HEK293 (cell line): Measurements from ENCODE around the gene S100A3.

Source experiments
- CTCF ChIA-PET: fragments of 350-600 bp; formaldehyde crosslinking; extraction: SDS; loops from one replicate; lab custom pipeline; 2021; ENCODE audit warnings: antibody characterized with exemption; lab: Yijun Ruan, JAX
- POLR2A ChIA-PET: fragments of 300-600 bp; formaldehyde crosslinking; extraction: SDS; loops from one replicate; lab custom pipeline; 2020; ENCODE audit warnings: antibody characterized with exemption, inconsistent platforms; lab: Yijun Ruan, JAX
- H3K27ac ChIP-seq: fragments of 200-500 bp; sonication (Bioruptor generic); 2 replicates; pipeline ENCODE4 v1.5.1; 2014; ENCODE audit warnings: low read depth, low read length, control low read depth, inconsistent platforms; ENCODE audit errors: extremely low read depth
- H3K36me3 ChIP-seq, 2 experiments: fragments of 200-500 bp in 1 of 2; sonication (Bioruptor generic) in 1 of 2; 1 replicate in 1 of 2; 2 replicates in 1 of 2; pipeline ENCODE4 v1.5.1; 2014 to 2017; ENCODE audit warnings: inconsistent platforms in 2 of 2, low read length in 2 of 2; ENCODE audit not compliant: control insufficient read depth in 2 of 2, insufficient read depth in 1 of 2
- H3K4me1 ChIP-seq: fragments of 200-500 bp; sonication (Bioruptor generic); 2 replicates; pipeline ENCODE4 v1.5.1; 2014; ENCODE audit warnings: mild to moderate bottlenecking, low read length, inconsistent platforms; ENCODE audit not compliant: control insufficient read depth, insufficient read depth
- H3K4me3 ChIP-seq: 2 replicates; pipeline ENCODE4 v1.5.1; 2011; ENCODE audit warnings: low read depth, mild to moderate bottlenecking, control low read depth, low read length, moderate library complexity
- H3K9me3 ChIP-seq: fragments of 200-500 bp; sonication (Bioruptor generic); 2 replicates; pipeline ENCODE4 v1.5.1; 2014; ENCODE audit warnings: low read depth, low read length, inconsistent platforms; ENCODE audit not compliant: control insufficient read depth, insufficient read depth
- BCL11B ChIP-seq: fragments of 450-650 bp; formaldehyde crosslinking; IDR thresholded peaks from 2 replicates; pipeline ENCODE4 v1.5.1; 2016; ENCODE audit warnings: low read depth, missing biosample characterization, missing genetic modification characterization
- GLI4 ChIP-seq: fragments of 450-650 bp; formaldehyde crosslinking; IDR thresholded peaks from 2 replicates; pipeline ENCODE4 v1.5.1; 2016; ENCODE audit warnings: missing biosample characterization, missing genetic modification characterization
- GLIS2 ChIP-seq: fragments of 450-650 bp; formaldehyde crosslinking; IDR thresholded peaks from 2 replicates; pipeline ENCODE4 v1.5.1; 2016; ENCODE audit warnings: missing biosample characterization, missing genetic modification characterization
- HOXC10 ChIP-seq: sonication (generic); formaldehyde crosslinking; IDR thresholded peaks from 2 replicates; pipeline ENCODE4 v1.8.1; 2023; ENCODE audit warnings: mild to moderate bottlenecking, missing genetic modification reagents
- IKZF3 ChIP-seq: fragments of 450-650 bp; IDR thresholded peaks from 2 replicates; pipeline ENCODE4 v1.5.0; 2018; ENCODE audit warnings: missing biosample characterization, mild to moderate bottlenecking, missing genetic modification characterization, moderate library complexity
- KLF9 ChIP-seq: fragments of 450-650 bp; formaldehyde crosslinking; IDR thresholded peaks from 2 replicates; pipeline ENCODE4 v1.5.1; 2016; ENCODE audit warnings: missing biosample characterization, missing genetic modification characterization, low read depth
- SP3 ChIP-seq: fragments of 450-650 bp; formaldehyde crosslinking; IDR thresholded peaks from 2 replicates; pipeline ENCODE4 v1.5.1; 2016; ENCODE audit warnings: missing biosample characterization, missing genetic modification characterization
- ZBTB21 ChIP-seq: fragments of 450-650 bp; formaldehyde crosslinking; IDR thresholded peaks from 2 replicates; pipeline ENCODE4 v1.5.1; 2017; ENCODE audit warnings: missing biosample characterization, missing genetic modification characterization
- ZBTB8A ChIP-seq: fragments of 450-650 bp; formaldehyde crosslinking; IDR thresholded peaks from 2 replicates; pipeline ENCODE4 v1.5.1; 2016; ENCODE audit warnings: missing biosample characterization, missing genetic modification characterization
- ZFHX2 ChIP-seq: fragments of 450-650 bp; formaldehyde crosslinking; conservative IDR thresholded peaks from 2 replicates; pipeline ENCODE4 v1.5.1; 2016; ENCODE audit warnings: missing biosample characterization, missing genetic modification characterization
- ZNF121 ChIP-seq: fragments of 450-650 bp; formaldehyde crosslinking; IDR thresholded peaks from 2 replicates; pipeline ENCODE4 v1.5.1; 2016; ENCODE audit warnings: missing biosample characterization, missing genetic modification characterization
- ZNF155 ChIP-seq: fragments of 450-650 bp; formaldehyde crosslinking; IDR thresholded peaks from 2 replicates; pipeline ENCODE4 v1.5.1; 2016; ENCODE audit warnings: missing biosample characterization, missing genetic modification characterization
- ZNF266 ChIP-seq: fragments of 450-650 bp; formaldehyde crosslinking; IDR thresholded peaks from 2 replicates; pipeline ENCODE4 v1.5.1; 2016; ENCODE audit warnings: missing biosample characterization, missing genetic modification characterization, low read depth
- ZNF366 ChIP-seq: fragments of 450-650 bp; formaldehyde crosslinking; conservative IDR thresholded peaks from 2 replicates; pipeline ENCODE4 v1.5.1; 2016; ENCODE audit warnings: missing biosample characterization, missing genetic modification characterization
- ZNF391 ChIP-seq: fragments of 450-650 bp; formaldehyde crosslinking; IDR thresholded peaks from 2 replicates; pipeline ENCODE4 v1.5.1; 2016; ENCODE audit warnings: low read depth, missing biosample characterization, missing genetic modification characterization, borderline replicate concordance
- ZNF544 ChIP-seq: fragments of 450-650 bp; formaldehyde crosslinking; IDR thresholded peaks from 2 replicates; pipeline ENCODE4 v1.5.0; 2017; ENCODE audit warnings: missing biosample characterization, missing genetic modification characterization
- ZNF548 ChIP-seq: fragments of 450-650 bp; formaldehyde crosslinking; IDR thresholded peaks from 2 replicates; pipeline ENCODE4 v1.5.1; 2016; ENCODE audit warnings: missing biosample characterization, missing genetic modification characterization
- ZNF658 ChIP-seq: fragments of 450-650 bp; formaldehyde crosslinking; IDR thresholded peaks from 2 replicates; pipeline ENCODE4; 2016; ENCODE audit warnings: missing biosample characterization, missing genetic modification characterization
- ZNF660 ChIP-seq: fragments of 450-650 bp; IDR thresholded peaks from 2 replicates; pipeline ENCODE4 v1.5.1; 2018; ENCODE audit warnings: missing biosample characterization, mild to moderate bottlenecking, missing genetic modification characterization
- ZNF670 ChIP-seq: fragments of 450-650 bp; formaldehyde crosslinking; IDR thresholded peaks from 2 replicates; pipeline ENCODE4 v1.5.1; 2016; ENCODE audit warnings: missing biosample characterization, missing genetic modification characterization, low read depth
- ZNF830 ChIP-seq: fragments of 450-650 bp; IDR thresholded peaks from 2 replicates; pipeline ENCODE4 v1.5.0; 2018; ENCODE audit warnings: missing biosample characterization, missing genetic modification characterization, low read depth, mild to moderate bottlenecking, moderate library complexity
- TF ChIP-seq, protein P1 (sequence below): fragments of 450-650 bp; IDR thresholded peaks from 2 replicates; pipeline ENCODE4 v1.5.1; 2018; ENCODE audit warnings: missing biosample characterization, missing genetic modification characterization
- TF ChIP-seq, protein P2 (sequence below): fragments of 450-650 bp; formaldehyde crosslinking; IDR thresholded peaks from 2 replicates; pipeline ENCODE4 v1.5.1; 2017; ENCODE audit warnings: missing biosample characterization, mild to moderate bottlenecking, missing genetic modification characterization, moderate library complexity
- TF ChIP-seq, protein P3 (sequence below): fragments of 450-650 bp; formaldehyde crosslinking; IDR thresholded peaks from 2 replicates; pipeline ENCODE4 v1.5.1; 2016; ENCODE audit warnings: missing biosample characterization, missing genetic modification characterization
- TF ChIP-seq, protein P4 (sequence below): fragments of 450-650 bp; formaldehyde crosslinking; IDR thresholded peaks from 2 replicates; pipeline ENCODE4 v1.5.1; 2016; ENCODE audit warnings: missing biosample characterization, missing genetic modification characterization
- TF ChIP-seq, protein P5 (sequence below): fragments of 450-650 bp; IDR thresholded peaks from 2 replicates; pipeline ENCODE4 v1.5.1; 2018; ENCODE audit warnings: missing biosample characterization, mild to moderate bottlenecking, missing genetic modification characterization

The S100A3 gene

DNA sequence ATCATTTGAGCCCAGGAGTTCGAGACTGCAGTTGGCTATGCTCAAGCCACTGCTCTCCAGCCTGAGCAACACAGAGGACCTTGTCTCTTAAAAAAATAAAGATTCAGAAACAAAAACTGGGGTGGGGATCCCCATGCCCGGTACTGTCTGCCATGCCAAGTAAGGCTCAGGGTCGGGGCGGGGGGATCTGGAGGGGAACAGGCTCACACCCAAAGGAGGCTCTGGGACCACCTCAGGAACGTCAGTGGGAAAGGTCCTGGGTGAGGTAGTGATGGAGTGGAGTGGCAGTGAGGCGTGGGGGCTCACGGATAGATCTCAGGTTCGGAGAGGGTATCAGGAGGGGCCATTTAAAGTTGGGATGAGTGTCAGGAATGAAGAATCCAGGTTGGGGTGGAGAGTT, 2.7 kb downstream of the S100A3 start:
- no peak for TF ChIP-seq ZNF830
- no peak for TF ChIP-seq ZNF544 (tag by site-specific recombination)
- TF ChIP-seq ZBTB21 (tag by site-specific recombination): no peak
- no peak for TF ChIP-seq BCL11B
- TF ChIP-seq ZNF658: no peak
- TF ChIP-seq HOXC10 (CRISPR knock-in tag): no peak
- no peak for TF ChIP-seq ZNF121 (tag by site-specific recombination)
- no peak for TF ChIP-seq ZNF548
- TF ChIP-seq ZNF155 (tag by site-specific recombination): no peak
- no peak for TF ChIP-seq SP3 (tag by site-specific recombination)
- TF ChIP-seq, protein P1, sequence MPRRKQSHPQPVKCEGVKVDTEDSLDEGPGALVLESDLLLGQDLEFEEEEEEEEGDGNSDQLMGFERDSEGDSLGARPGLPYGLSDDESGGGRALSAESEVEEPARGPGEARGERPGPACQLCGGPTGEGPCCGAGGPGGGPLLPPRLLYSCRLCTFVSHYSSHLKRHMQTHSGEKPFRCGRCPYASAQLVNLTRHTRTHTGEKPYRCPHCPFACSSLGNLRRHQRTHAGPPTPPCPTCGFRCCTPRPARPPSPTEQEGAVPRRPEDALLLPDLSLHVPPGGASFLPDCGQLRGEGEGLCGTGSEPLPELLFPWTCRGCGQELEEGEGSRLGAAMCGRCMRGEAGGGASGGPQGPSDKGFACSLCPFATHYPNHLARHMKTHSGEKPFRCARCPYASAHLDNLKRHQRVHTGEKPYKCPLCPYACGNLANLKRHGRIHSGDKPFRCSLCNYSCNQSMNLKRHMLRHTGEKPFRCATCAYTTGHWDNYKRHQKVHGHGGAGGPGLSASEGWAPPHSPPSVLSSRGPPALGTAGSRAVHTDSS (tag by site-specific recombination): no peak
- TF ChIP-seq, all 188 proteins: peak for 0
- H3K4me3 ChIP-seq: no peak overlapping the region
- POLR2A ChIA-PET: interaction anchor here (0.7 kb wide), 1 partner anchor 16 kb away, joined by 3 read pairs; no protein-coding TSS in a partner anchor
- H3K36me3 ChIP-seq: no peaks in the 10 kb centered on the region
- H3K4me1 ChIP-seq: peaks cover 2% of the 10 kb centered on the region; the same call in 1 of the 2 replicates
- H3K27ac ChIP-seq: no peak overlapping the region
- H3K9me3 ChIP-seq: no peaks in the 10 kb centered on the region
- CTCF ChIA-PET: interaction anchor here (0.7 to 4.1 kb wide), 4 partner anchors 13 to 829 kb away, joined by 3 to 26 read pairs (median 13); no protein-coding TSS in a partner anchor

DNA sequence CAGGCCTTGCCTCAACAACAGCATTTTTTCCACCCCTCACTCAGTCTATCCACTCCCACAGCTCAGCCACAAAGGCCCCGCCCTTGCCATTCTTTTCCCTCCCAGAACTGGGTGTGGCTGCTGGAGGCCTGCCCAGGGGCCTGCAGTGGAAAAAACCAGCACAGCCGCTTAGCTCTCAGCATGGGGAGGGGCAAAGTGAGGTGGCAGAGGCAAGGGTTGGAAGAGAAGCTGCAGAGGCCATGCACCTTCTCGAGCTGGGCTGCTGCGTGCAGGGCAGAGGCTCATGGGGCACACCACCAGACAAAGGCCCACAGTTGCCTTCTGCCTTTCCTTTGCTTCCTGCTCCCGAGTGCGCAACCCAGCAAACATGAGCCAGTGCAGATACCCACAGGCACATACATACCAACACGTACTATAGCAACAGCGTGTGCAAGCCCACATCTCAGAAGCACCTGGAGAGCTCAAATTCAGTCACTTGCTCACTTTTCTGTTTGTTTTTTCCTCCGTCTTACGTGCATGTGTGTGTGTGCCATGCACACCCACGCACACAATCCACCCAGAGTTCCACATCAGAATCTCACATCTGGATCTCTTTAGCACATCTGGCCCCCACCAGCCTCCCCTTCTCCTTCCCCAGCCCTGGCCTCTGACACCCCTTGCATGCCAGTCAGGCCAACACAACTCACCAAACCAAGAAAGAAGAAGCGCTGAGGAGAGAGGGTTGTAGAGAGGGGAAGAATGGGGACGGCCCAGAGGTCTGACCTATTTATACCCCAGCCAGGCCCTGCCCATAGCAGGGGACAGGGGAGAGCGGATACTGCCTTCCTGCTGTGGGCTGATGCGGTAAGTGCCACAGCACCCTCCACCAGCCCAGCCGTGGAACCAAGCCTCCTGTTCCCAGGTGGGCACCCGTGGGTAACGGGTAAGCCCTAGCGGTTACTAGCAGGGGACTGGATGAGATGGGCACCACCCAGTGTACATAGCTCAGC, 3.7 kb downstream of the S100A3 start, which contains the start of gene S100A4:
Gene S100A4 (minus strand): TSS at position 740 of the 989 bp plus-strand sequence. CDS start 1,012 bp downstream, outside the sequence.
- Histone ChIP-seq H3K27ac (peak within 1 kb of the TSS; percentile 11; the same call in 1 of the 2 replicates), H3K9me3 (no peaks in the 10 kb centered on the region), H3K4me3 (no peak within 1 kb of the TSS), H3K4me1 (peaks cover 2% of the 10 kb centered on the region; the same call in 1 of the 2 replicates), H3K36me3 (no peaks in the 10 kb centered on the region)
- ChIA-PET CTCF (interaction anchor here (0.6 to 4.1 kb wide), 10 partner anchors 9 to 830 kb away, joined by 3 to 26 read pairs (median 4); partner anchors contain the start of gene S100A13), POLR2A (interaction anchor here (0.7 to 2.1 kb wide), 10 partner anchors 10 to 93 kb away, joined by 3 to 27 read pairs (median 4); partner anchors contain the start of genes CHTOP, S100A13, S100A2 and S100A6)
- TF ChIP-seq ZNF670 (tag by site-specific recombination) (no peak), GLIS2 (tag by site-specific recombination) (peak; percentile 84), ZFHX2 (tag by site-specific recombination) (0 out of 2 replicates have a peak, but pooled peaks have one; percentile 30), ZNF266 (no peak), ZNF660 (tag by site-specific recombination) (peak; percentile 37; the same call in 1 of the 2 replicates), GLI4 (tag by site-specific recombination) (no peak), KLF9 (peak; percentile 93), ZBTB8A (tag by site-specific recombination) (peak; percentile 51), IKZF3 (no peak), SP3 (tag by site-specific recombination) (peak; percentile 78), ZNF366 (tag by site-specific recombination) (peak; percentile 61), ZNF391 (tag by site-specific recombination) (no peak)
- TF ChIP-seq, protein P2, sequence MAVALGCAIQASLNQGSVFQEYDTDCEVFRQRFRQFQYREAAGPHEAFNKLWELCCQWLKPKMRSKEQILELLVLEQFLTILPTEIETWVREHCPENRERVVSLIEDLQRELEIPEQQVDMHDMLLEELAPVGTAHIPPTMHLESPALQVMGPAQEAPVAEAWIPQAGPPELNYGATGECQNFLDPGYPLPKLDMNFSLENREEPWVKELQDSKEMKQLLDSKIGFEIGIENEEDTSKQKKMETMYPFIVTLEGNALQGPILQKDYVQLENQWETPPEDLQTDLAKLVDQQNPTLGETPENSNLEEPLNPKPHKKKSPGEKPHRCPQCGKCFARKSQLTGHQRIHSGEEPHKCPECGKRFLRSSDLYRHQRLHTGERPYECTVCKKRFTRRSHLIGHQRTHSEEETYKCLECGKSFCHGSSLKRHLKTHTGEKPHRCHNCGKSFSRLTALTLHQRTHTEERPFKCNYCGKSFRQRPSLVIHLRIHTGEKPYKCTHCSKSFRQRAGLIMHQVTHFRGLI: no peak
- TF ChIP-seq, protein P3, sequence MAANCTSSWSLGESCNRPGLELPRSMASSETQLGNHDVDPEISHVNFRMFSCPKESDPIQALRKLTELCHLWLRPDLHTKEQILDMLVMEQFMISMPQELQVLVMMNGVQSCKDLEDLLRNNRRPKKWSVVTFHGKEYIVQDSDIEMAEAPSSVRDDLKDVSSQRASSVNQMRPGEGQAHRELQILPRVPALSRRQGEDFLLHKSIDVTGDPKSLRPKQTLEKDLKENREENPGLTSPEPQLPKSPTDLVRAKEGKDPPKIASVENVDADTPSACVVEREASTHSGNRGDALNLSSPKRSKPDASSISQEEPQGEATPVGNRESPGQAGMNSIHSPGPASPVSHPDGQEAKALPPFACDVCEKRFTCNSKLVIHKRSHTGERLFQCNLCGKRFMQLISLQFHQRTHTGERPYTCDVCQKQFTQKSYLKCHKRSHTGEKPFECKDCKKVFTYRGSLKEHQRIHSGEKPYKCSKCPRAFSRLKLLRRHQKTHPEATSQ (tag by site-specific recombination): no peak
- TF ChIP-seq, protein P4, sequence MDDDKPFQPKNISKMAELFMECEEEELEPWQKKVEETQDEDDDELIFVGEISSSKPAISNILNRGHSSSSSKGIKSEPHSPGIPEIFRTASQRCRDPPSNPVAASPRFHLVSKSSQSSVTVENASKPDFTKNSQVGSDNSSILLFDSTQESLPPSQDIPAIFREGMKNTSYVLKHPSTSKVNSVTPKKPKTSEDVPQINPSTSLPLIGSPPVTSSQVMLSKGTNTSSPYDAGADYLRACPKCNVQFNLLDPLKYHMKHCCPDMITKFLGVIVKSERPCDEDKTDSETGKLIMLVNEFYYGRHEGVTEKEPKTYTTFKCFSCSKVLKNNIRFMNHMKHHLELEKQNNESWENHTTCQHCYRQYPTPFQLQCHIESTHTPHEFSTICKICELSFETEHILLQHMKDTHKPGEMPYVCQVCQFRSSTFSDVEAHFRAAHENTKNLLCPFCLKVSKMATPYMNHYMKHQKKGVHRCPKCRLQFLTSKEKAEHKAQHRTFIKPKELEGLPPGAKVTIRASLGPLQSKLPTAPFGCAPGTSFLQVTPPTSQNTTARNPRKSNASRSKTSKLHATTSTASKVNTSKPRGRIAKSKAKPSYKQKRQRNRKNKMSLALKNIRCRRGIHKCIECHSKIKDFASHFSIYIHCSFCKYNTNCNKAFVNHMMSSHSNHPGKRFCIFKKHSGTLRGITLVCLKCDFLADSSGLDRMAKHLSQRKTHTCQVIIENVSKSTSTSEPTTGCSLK (tag by site-specific recombination): no peak
- TF ChIP-seq, protein P5, sequence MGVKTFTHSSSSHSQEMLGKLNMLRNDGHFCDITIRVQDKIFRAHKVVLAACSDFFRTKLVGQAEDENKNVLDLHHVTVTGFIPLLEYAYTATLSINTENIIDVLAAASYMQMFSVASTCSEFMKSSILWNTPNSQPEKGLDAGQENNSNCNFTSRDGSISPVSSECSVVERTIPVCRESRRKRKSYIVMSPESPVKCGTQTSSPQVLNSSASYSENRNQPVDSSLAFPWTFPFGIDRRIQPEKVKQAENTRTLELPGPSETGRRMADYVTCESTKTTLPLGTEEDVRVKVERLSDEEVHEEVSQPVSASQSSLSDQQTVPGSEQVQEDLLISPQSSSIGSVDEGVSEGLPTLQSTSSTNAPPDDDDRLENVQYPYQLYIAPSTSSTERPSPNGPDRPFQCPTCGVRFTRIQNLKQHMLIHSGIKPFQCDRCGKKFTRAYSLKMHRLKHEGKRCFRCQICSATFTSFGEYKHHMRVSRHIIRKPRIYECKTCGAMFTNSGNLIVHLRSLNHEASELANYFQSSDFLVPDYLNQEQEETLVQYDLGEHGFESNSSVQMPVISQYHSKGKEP (tag by site-specific recombination): peak; percentile 72
